Uterus (tissue), 2 donors: ENCODE data around the gene BCL7C.

Experiments used
- POLR2A ChIP-seq, 2 donors: fragments of 450-650 bp; IDR thresholded peaks; one replicate each; pipeline ENCODE4 v1.6.1; 2016; ENCODE audit warnings: antibody characterized with exemption in 2 of 2, mild to moderate bottlenecking in 1 of 2, moderate library complexity in 1 of 2
- TF ChIP-seq, protein P1 (sequence below), 4 experiments: fragments of 200-600 bp in 2 of 4; fragments of 450-650 bp in 2 of 4; sonication (generic) in 2 of 4; IDR thresholded peaks; one replicate each; pipeline ENCODE4 v1.5.1; 2016 to 2019; ENCODE audit warnings: antibody characterized with exemption in 4 of 4, mild to moderate bottlenecking in 2 of 4, moderate library complexity in 1 of 4

GRCh38 chr16:30844346-30844670 lies 49.6 kb downstream of the BCL7C start:
- TF ChIP-seq, protein P1, sequence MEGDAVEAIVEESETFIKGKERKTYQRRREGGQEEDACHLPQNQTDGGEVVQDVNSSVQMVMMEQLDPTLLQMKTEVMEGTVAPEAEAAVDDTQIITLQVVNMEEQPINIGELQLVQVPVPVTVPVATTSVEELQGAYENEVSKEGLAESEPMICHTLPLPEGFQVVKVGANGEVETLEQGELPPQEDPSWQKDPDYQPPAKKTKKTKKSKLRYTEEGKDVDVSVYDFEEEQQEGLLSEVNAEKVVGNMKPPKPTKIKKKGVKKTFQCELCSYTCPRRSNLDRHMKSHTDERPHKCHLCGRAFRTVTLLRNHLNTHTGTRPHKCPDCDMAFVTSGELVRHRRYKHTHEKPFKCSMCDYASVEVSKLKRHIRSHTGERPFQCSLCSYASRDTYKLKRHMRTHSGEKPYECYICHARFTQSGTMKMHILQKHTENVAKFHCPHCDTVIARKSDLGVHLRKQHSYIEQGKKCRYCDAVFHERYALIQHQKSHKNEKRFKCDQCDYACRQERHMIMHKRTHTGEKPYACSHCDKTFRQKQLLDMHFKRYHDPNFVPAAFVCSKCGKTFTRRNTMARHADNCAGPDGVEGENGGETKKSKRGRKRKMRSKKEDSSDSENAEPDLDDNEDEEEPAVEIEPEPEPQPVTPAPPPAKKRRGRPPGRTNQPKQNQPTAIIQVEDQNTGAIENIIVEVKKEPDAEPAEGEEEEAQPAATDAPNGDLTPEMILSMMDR (IDR thresholded peaks at IDR 0.05) = no peak
- no peak for TF ChIP-seq POLR2A (IDR thresholded peaks at IDR 0.05)
